Kidney epithelial cell (primary cell): ENCODE data around the gene CMBL. TPM values are rescaled to one million over a fixed set of nuclear protein-coding genes. Genes with fewer than 3 reads are reported as not detected.
"Not testable (repeated sequence)": the region's sequence is repeated elsewhere in the genome, so short reads cannot be mapped to it uniquely, and the experiment has no call there.

ENCODE experiments used
- DNase-seq: peaks from one replicate; pipeline ENCODE4 v3.0.0-alpha.2; 2010; ENCODE audit warnings: low read depth
- H3K27me3 ChIP-seq: 2 replicates; pipeline ENCODE4 v1.6.0; 2011; ENCODE audit warnings: low read length; ENCODE audit not compliant: control insufficient read depth, insufficient read depth
- H3K36me3 ChIP-seq: 2 replicates; pipeline ENCODE4 v1.5.1; 2011; ENCODE audit warnings: low read length; ENCODE audit not compliant: control insufficient read depth, insufficient read depth
- H3K4me3 ChIP-seq: 2 replicates; pipeline ENCODE4 v1.5.1; 2011; ENCODE audit warnings: low read depth, mild to moderate bottlenecking, control low read depth, low read length
- total RNA-seq: library from RNA; depleted of rRNA; stranded (reverse); fragments of >200 nt; gene quantifications from 2 replicates; pipeline ENCODE4 v1.2.3, GENCODE V29; 2015
- TF ChIP-seq, protein P1 (sequence below): IDR thresholded peaks from 2 replicates; pipeline ENCODE4 v1.5.1; 2011; ENCODE audit warnings: mild to moderate bottlenecking, moderate library complexity, low read length, control low read depth, inconsistent platforms; ENCODE audit not compliant: insufficient read depth, poor library complexity, severe bottlenecking

Gene CMBL
- total RNA-seq, 1 donor from 2014 or later = 7.8 TPM

- Histone ChIP-seq H3K4me3 (no peak overlapping the region), H3K27me3 (no peaks in the 10 kb centered on the region), H3K36me3 (no peaks in the 10 kb centered on the region)
- no peak for DNase-seq
- TF ChIP-seq, protein P1, sequence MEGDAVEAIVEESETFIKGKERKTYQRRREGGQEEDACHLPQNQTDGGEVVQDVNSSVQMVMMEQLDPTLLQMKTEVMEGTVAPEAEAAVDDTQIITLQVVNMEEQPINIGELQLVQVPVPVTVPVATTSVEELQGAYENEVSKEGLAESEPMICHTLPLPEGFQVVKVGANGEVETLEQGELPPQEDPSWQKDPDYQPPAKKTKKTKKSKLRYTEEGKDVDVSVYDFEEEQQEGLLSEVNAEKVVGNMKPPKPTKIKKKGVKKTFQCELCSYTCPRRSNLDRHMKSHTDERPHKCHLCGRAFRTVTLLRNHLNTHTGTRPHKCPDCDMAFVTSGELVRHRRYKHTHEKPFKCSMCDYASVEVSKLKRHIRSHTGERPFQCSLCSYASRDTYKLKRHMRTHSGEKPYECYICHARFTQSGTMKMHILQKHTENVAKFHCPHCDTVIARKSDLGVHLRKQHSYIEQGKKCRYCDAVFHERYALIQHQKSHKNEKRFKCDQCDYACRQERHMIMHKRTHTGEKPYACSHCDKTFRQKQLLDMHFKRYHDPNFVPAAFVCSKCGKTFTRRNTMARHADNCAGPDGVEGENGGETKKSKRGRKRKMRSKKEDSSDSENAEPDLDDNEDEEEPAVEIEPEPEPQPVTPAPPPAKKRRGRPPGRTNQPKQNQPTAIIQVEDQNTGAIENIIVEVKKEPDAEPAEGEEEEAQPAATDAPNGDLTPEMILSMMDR = no peak
Measured at GRCh38 chr5:10279328-10279727, 28.4 kb downstream of the CMBL start.

- Histone ChIP-seq H3K36me3 (no peaks in the 10 kb centered on the region), H3K4me3 (no peak overlapping the region), H3K27me3 (no peaks in the 10 kb centered on the region)
- TF ChIP-seq, protein P1 = no peak
- no peak for DNase-seq
Measured at GRCh38 chr5:10278658-10279279, 28.9 kb downstream of the CMBL start.

- H3K27me3 ChIP-seq = no peaks in the 10 kb centered on the region
- no peak overlapping the region for H3K4me3 ChIP-seq
- TF ChIP-seq, protein P1 = no peak
- H3K36me3 ChIP-seq = no peaks in the 10 kb centered on the region
- no peak for DNase-seq
Measured at GRCh38 chr5:10277773-10278630, 29.7 kb downstream of the CMBL start.

DNA sequence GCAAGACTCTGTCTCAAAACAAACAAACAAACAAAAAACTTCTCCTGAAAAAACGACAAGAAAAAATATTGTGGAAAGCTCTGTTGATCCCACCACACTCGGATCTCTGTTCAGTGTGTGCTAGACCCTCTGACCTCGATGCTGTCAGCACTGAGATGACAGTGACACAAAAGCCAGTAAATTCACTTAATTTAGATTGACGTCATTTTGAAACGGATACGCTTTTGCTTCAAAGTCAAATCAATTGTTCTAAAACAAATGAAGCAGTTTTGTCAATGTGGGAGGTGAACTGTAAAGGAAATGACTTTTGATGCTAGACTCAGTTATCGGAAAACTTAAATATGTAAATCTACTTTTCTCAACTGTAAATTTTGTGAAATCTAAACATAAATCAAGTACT lies 31.0 kb downstream of the CMBL start:
- DNase-seq = no peak
- Histone ChIP-seq H3K4me3 (no peak overlapping the region), H3K36me3 (no peaks in the 10 kb centered on the region), H3K27me3 (no peaks in the 10 kb centered on the region)
- TF ChIP-seq, protein P1 = no peak

DNA sequence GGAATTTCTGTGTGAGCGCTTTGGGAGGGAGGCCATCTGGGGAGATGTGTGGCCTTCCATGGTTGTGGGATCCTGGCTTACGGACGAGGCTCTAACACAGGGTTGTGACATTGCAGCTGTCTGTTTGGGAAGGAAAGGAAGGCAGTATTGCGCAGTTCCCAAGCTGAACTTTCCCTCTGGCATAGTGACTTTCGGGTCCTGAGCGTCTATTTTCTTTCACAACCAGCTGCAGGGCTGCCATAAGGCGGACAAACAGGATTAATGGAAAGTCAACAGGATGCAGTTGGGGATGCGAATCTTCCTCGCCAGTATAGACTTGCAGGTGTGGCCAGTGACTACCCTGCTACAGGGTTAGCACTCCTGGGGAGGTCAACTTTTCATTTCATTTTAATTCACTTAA lies 31.7 kb downstream of the CMBL start:
- no peaks in the 10 kb centered on the region for H3K27me3 ChIP-seq
- H3K36me3 ChIP-seq = no peaks in the 10 kb centered on the region
- no peak overlapping the region for H3K4me3 ChIP-seq
- DNase-seq = no peak
- TF ChIP-seq, protein P1 = no peak

- H3K27me3 ChIP-seq = no peaks in the 10 kb centered on the region
- H3K36me3 ChIP-seq = no peaks in the 10 kb centered on the region
- TF ChIP-seq, protein P1 = no peak
- DNase-seq = no peak
- H3K4me3 ChIP-seq = no peak overlapping the region
Measured at GRCh38 chr5:10275460-10275859, 32.2 kb downstream of the CMBL start.

- H3K4me3 ChIP-seq = not testable (repeated sequence)
Measured at GRCh38 chr5:10272875-10273209, 34.9 kb downstream of the CMBL start.

More at GRCh38 chr5:10272875-10273209, 34.9 kb downstream of the CMBL start:
- not testable (repeated sequence) for H3K36me3 ChIP-seq, H3K27me3 ChIP-seq, DNase-seq
